Activated naive CD8-positive, alpha-beta T cell treated with anti-CD3 and anti-CD28 coated beads, Interleukin-2, amount 10 ng/mL, durations not matched to agents 7 days and 5 days (primary cell): ENCODE data around the gene HOXD10. TPM values are rescaled to one million over a fixed set of nuclear protein-coding genes. Genes with fewer than 3 reads are reported as not detected.
A peak's percentile ranks its signal among the peaks of the same experiment; 100 is the strongest.

ENCODE experiments used
- ATAC-seq: fragments of 150-1000 bp; cut with Tn5 transposase; one replicate; pipeline ENCODE4 v1.10.0; 2021; ENCODE audit warnings: low read depth, moderate library complexity
- POLR2A ChIA-PET: fragments of 350-600 bp; sonication (Branson Sonifier 250); formaldehyde crosslinking; loops from one replicate; lab custom pipeline; 2021; ENCODE audit warnings: antibody characterized with exemption; lab: Charles Lee
- DNase-seq: peaks from one replicate; pipeline ENCODE4 v3.0.0; 2021
- H3K27ac Mint-ChIP-seq: one replicate; pipeline ENCODE4 v1.8.0; 2022; ENCODE audit warnings: mild to moderate bottlenecking, mixed read lengths
- H3K27me3 Mint-ChIP-seq: one replicate; pipeline ENCODE4 v1.8.0; 2022; ENCODE audit warnings: mild to moderate bottlenecking, moderate library complexity, mixed read lengths
- H3K36me3 Mint-ChIP-seq: one replicate; pipeline ENCODE4 v1.8.0; 2021; ENCODE audit warnings: mild to moderate bottlenecking, mixed read lengths
- H3K4me1 Mint-ChIP-seq: one replicate; pipeline ENCODE4 v1.8.0; 2021; ENCODE audit warnings: mixed read lengths
- H3K4me3 Mint-ChIP-seq: one replicate; pipeline ENCODE4 v1.8.0; 2022; ENCODE audit warnings: mild to moderate bottlenecking, moderate library complexity, mixed read lengths
- H3K9me3 Mint-ChIP-seq: one replicate; pipeline ENCODE4 v1.8.0; 2021; ENCODE audit warnings: mixed read lengths
- total RNA-seq, 2 experiments: library from RNA; stranded (reverse); gene quantifications; one replicate each; pipeline ENCODE4 v1.2.3, GENCODE V29; 2021

The HOXD10 gene
- total RNA-seq, 2 experiments from 2014 or later = not detected

DNA sequence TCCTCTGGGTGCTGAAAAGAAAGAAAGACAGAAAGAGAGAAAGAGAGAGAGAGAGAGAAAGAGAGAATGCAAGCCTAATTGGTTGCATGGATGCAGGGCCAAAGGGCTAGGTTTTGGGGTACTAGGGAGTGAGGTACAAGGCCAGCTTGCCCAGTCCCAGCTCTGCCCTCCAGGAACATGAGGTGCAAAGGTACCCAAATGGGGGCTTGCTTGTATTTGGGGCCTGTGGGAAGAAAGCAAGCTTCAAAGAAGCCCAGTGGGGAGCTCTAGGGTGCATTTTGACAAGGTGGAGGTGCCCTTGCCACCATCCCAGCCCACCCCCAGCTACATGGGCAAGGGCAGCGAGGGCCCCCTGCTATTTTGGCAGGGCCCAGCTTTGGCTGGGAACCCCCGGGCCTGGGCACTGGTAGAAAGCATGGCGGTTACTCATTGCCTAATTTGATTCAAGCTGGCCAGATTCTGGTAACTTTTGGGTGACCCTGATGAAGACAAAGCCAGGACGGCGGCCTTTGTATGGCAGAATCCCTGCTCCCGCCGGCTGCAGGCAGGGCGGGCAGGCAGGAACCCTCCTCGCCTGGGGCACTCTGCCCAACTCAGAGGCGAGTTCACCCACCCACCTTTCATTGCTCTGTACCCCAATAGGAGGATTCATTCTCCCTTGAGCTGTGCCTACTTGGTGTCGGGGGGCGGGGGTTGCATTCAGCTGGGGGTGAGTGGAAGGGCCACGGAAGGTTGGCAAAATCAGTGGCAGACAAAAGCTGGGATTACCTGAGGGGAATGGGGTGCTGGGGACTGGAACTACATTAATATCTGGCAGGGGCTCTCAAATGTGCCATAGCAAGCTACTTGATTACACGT is 34.2 kb downstream of the HOXD10 start:
- H3K27me3 Mint-ChIP-seq = peaks cover 91% of the 10 kb centered on the region
- ATAC-seq = no peak
- H3K36me3 Mint-ChIP-seq = no peaks in the 10 kb centered on the region
- no peak overlapping the region for H3K27ac Mint-ChIP-seq
- no peak overlapping the region for H3K4me3 Mint-ChIP-seq
- POLR2A ChIA-PET = no interaction called here
- no peak for DNase-seq
- H3K4me1 Mint-ChIP-seq = peaks cover 5% of the 10 kb centered on the region
- peaks cover 2% of the 10 kb centered on the region for H3K9me3 Mint-ChIP-seq

GRCh38 chr2:176151442-176152287 is 35.1 kb downstream of the HOXD10 start, which contains the start of gene HOXD4:
Gene HOXD4 (plus strand): TSS chr2:176151550. CDS start chr2:176151634, 84 bp downstream.
- H3K4me3 Mint-ChIP-seq = no peak within 1 kb of the TSS
- H3K27ac Mint-ChIP-seq = no peak within 1 kb of the TSS
- no peaks in the 10 kb centered on the region for H3K36me3 Mint-ChIP-seq
- POLR2A ChIA-PET = no interaction called here
- peaks cover 2% of the 10 kb centered on the region for H3K9me3 Mint-ChIP-seq
- H3K4me1 Mint-ChIP-seq = peaks cover 5% of the 10 kb centered on the region
- DNase-seq (no peak), ATAC-seq (no peak)
- peaks cover 91% of the 10 kb centered on the region for H3K27me3 Mint-ChIP-seq

GRCh38 chr2:176152350-176153181 is 36.0 kb downstream of the HOXD10 start:
- POLR2A ChIA-PET = no interaction called here
- H3K36me3 Mint-ChIP-seq = peaks cover 2% of the 10 kb centered on the region
- H3K9me3 Mint-ChIP-seq = peaks cover 3% of the 10 kb centered on the region
- H3K27me3 Mint-ChIP-seq = peaks cover 87% of the 10 kb centered on the region
- DNase-seq (no peak), ATAC-seq (no peak)
- no peak overlapping the region for H3K4me3 Mint-ChIP-seq
- peaks cover 7% of the 10 kb centered on the region for H3K4me1 Mint-ChIP-seq
- H3K27ac Mint-ChIP-seq = no peak overlapping the region

- DNase-seq = no peak
- POLR2A ChIA-PET = no interaction called here
- H3K27me3 Mint-ChIP-seq = peaks cover 86% of the 10 kb centered on the region
- ATAC-seq = no peak
- no peak overlapping the region for H3K4me3 Mint-ChIP-seq
- peaks cover 5% of the 10 kb centered on the region for H3K4me1 Mint-ChIP-seq
- no peak overlapping the region for H3K27ac Mint-ChIP-seq
- H3K36me3 Mint-ChIP-seq = peaks cover 2% of the 10 kb centered on the region
- peaks cover 3% of the 10 kb centered on the region for H3K9me3 Mint-ChIP-seq
These were observed 38.1 kb downstream of the HOXD10 start for GRCh38 chr2:176154576-176155252.

DNA sequence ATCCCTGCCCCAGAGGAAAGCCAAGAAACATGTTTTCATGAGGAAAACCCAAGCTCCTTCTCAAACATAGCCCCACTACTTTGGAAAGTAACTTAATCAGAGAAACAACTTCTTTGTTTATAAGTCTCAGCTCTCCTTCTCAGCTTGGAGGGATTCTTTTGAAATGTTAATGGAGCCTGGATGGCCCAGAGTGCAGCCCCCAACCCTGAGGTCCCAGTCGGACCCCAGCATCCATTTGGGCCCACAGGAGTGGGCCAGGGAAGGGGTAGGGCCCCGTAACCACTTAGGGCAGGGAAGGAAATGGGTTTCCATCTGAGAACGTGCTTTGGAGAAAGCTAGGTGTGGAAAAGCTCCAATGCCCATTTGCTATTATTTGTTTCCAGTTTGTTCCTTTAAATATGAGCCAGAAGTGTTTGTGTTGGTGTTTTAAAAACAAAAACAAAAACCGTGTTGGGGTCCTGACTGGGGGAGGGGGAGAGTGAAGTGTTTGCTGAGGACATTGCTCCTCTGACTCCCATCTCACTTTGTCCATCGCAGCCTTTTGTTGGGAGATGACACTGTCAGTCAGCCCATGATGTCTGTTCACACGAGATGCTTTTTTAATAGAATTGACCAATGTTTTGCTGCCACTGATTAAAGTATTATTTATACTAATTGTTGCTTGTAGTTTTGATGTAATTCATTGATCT is 38.9 kb downstream of the HOXD10 start:
- ATAC-seq = no peak
- H3K36me3 Mint-ChIP-seq = peaks cover 2% of the 10 kb centered on the region
- no peak overlapping the region for H3K4me3 Mint-ChIP-seq
- H3K27ac Mint-ChIP-seq = no peak overlapping the region
- POLR2A ChIA-PET = no interaction called here
- H3K4me1 Mint-ChIP-seq = peaks cover 3% of the 10 kb centered on the region
- DNase-seq = no peak
- peaks cover 3% of the 10 kb centered on the region for H3K9me3 Mint-ChIP-seq
- H3K27me3 Mint-ChIP-seq = peaks cover 84% of the 10 kb centered on the region

- DNase-seq (no peak), ATAC-seq (no peak)
- Mint-ChIP-seq H3K27me3 (peaks cover 84% of the 10 kb centered on the region), H3K4me1 (peaks cover 6% of the 10 kb centered on the region), H3K36me3 (peaks cover 5% of the 10 kb centered on the region), H3K9me3 (peaks cover 3% of the 10 kb centered on the region), H3K4me3 (no peak overlapping the region), H3K27ac (no peak overlapping the region)
- POLR2A ChIA-PET = no interaction called here
These were observed 39.8 kb downstream of the HOXD10 start for GRCh38 chr2:176156301-176156806.

- Mint-ChIP-seq H3K4me3 (peak within 1 kb of the TSS; percentile 53), H3K9me3 (peaks cover 3% of the 10 kb centered on the region), H3K27ac (peak within 1 kb of the TSS; percentile 76), H3K36me3 (peaks cover 5% of the 10 kb centered on the region), H3K27me3 (peaks cover 86% of the 10 kb centered on the region), H3K4me1 (peaks cover 6% of the 10 kb centered on the region)
- DNase-seq (no peak), ATAC-seq (no peak)
- POLR2A ChIA-PET = no interaction called here
These were observed 40.4 kb downstream of the HOXD10 start, which contains the start of gene HOXD3 for GRCh38 chr2:176156807-176157498. Gene HOXD3 (plus strand): TSS chr2:176157307. CDS start chr2:176169115, 11,808 bp downstream.

GRCh38 chr2:176157499-176158185 is 41.1 kb downstream of the HOXD10 start:
- Mint-ChIP-seq H3K27ac (peak overlapping the region; percentile 76), H3K27me3 (peaks cover 88% of the 10 kb centered on the region), H3K4me3 (peak overlapping the region; percentile 53), H3K9me3 (peaks cover 3% of the 10 kb centered on the region), H3K4me1 (peaks cover 6% of the 10 kb centered on the region), H3K36me3 (peaks cover 5% of the 10 kb centered on the region)
- POLR2A ChIA-PET = no interaction called here
- ATAC-seq (no peak), DNase-seq (no peak)

- Mint-ChIP-seq H3K9me3 (peaks cover 3% of the 10 kb centered on the region), H3K27me3 (peaks cover 88% of the 10 kb centered on the region), H3K36me3 (peaks cover 5% of the 10 kb centered on the region), H3K4me3 (peak overlapping the region; percentile 43), H3K4me1 (peaks cover 6% of the 10 kb centered on the region), H3K27ac (peak overlapping the region; percentile 46)
- POLR2A ChIA-PET = no interaction called here
- DNase-seq = no peak
- ATAC-seq = no peak
These were observed 41.6 kb downstream of the HOXD10 start for GRCh38 chr2:176158186-176158591.

GRCh38 chr2:176158855-176159662 is 42.5 kb downstream of the HOXD10 start:
- POLR2A ChIA-PET = no interaction called here
- Mint-ChIP-seq H3K27me3 (peaks cover 90% of the 10 kb centered on the region), H3K36me3 (peaks cover 5% of the 10 kb centered on the region), H3K9me3 (peaks cover 3% of the 10 kb centered on the region), H3K4me3 (peak overlapping the region; percentile 40), H3K27ac (no peak overlapping the region), H3K4me1 (peaks cover 6% of the 10 kb centered on the region)
- DNase-seq (no peak), ATAC-seq (no peak)
